GM12892 (cell line): ENCODE measurements around the gene WDR70.
"Not testable (repeated sequence)": the region's sequence is repeated elsewhere in the genome, so short reads cannot be mapped to it uniquely, and the experiment has no call there.

Source experiments
- POLR2A ChIP-seq: IDR thresholded peaks from 2 replicates; pipeline ENCODE4 v1.6.1; 2011; ENCODE audit warnings: low read depth, low read length, control low read depth
- POLR2AphosphoS5 ChIP-seq: IDR thresholded peaks from 2 replicates; pipeline ENCODE4 v1.6.1; 2011; ENCODE audit warnings: low read depth, low read length, control low read depth

- TF ChIP-seq POLR2AphosphoS5, POLR2A: not testable (repeated sequence)
Observed at GRCh38 chr5:37451991-37452390, 72.9 kb downstream of the WDR70 start.
